ENCODE data around the gene CORO2B. TPM values are rescaled to one million over a fixed set of nuclear protein-coding genes. Genes with fewer than 3 reads are reported as not detected.
A peak's percentile ranks its signal among the peaks of the same experiment; 100 is the strongest.

CORO2B gene
- total RNA-seq, 1 donor from 2014 or later = 0.12 TPM

GRCh38 chr15:68554721-68555678, 23.8 kb upstream of the CORO2B start:
- ATAC-seq = no peak

DNA sequence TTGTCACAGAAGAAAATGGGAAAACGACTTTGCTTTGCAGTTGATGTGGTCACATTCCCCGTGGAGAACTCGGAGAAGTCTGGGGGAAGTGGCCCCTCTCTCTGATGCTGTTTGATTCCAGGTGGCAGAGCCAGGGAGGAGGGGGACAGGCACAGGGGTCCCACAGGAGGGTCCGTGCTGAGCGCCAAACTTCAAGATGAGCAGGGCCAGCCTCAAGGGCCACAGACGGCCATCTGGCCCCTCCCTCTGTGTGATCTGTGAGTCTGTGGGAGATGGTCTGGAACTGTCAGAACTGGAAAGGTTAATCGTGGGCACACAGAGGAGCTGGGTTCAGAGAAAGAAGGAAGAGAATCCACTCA, 23.1 kb upstream of the CORO2B start:
- no peak for ATAC-seq

DNA sequence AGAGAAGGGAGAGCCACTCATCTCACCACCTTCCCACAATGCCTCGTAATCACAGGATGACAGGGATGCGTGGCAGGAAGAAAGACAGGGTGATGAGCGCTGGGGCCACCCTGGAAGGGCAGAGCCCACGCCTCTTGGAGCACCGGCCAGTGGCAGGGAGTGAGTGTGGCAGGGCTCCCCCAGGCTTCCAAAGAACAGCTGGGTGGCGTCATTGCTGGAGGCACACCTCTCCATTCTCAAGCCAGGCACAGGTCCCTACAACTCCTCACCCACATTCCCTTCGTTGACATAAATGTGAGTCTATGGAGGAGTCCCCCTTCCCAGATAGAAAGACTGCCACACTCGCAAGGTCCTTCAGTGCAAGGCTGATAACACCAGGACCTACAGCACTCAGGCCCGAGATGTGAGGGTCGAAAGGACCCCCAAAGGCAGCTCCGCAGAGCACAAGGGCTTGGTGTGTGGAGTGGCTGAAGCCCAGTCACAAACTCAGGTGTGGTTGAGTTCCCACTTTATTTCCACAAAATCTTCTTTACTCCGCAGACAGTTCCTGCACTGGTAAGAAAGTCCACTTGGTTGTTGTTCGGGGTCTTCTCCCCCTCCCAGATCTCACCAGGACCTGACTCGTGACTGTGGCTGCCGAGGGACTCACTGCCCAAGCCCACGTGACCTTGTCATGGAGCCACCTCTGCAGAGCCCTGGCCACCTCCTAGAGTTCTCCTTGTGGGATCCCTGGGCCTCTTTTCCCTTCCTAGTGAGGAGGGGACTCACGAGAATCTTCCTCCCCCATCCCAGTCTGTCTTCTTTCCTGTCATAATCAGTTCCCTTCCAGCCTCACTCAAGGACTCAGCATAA, 22.4 kb upstream of the CORO2B start:
- no peak for ATAC-seq

GRCh38 chr15:68557469-68558317, 21.1 kb upstream of the CORO2B start:
- ATAC-seq = no peak

DNA sequence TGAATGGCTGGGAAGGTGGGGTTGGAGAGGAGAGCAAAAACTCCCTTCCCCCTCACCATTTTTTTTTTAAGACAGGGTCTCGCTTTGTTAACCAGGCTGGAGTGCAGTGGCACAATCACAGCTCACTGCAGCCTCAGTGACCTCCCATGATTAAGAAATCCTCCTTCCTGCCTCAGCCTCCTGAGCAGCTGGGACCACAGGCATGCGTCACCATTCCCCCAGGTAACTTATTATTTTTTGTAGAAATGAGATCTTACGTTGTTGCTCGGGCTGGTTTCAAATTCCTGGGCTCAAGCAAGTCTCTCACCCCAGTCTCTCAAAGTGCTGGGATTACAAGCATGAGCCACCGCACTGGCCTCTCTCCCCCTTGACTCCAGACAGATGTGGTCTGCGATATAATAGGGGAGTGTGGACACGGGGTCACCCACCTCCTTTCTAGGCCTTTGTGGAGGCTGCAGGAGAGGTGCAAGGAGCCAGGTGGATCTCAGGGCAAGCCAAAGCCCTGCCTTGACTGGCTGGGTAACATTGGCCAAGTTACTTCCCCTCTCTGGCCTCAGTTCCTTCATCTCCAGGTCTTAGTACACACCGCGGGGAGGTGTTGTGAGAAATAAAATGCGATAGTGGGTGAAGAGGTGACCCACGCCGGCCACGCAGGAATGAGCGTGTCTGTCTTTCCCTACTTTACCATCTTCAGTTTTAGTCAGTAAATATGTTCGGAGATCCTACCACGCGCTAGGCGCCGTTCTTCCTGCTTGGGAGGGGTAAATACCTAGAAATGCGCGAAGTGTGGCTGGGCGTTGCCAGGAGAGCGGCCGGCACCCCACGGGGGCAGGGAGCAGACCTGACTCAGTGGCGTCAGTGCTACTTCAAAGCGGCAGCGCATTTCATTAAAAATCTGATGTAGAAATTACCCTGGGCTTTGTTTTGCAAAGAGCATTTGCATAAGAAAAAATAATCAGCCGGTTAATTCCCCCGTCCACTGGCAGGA, 20.2 kb upstream of the CORO2B start:
- ATAC-seq = no peak

GRCh38 chr15:68559345-68560310, 19.2 kb upstream of the CORO2B start:
- ATAC-seq = peak; percentile 83

DNA sequence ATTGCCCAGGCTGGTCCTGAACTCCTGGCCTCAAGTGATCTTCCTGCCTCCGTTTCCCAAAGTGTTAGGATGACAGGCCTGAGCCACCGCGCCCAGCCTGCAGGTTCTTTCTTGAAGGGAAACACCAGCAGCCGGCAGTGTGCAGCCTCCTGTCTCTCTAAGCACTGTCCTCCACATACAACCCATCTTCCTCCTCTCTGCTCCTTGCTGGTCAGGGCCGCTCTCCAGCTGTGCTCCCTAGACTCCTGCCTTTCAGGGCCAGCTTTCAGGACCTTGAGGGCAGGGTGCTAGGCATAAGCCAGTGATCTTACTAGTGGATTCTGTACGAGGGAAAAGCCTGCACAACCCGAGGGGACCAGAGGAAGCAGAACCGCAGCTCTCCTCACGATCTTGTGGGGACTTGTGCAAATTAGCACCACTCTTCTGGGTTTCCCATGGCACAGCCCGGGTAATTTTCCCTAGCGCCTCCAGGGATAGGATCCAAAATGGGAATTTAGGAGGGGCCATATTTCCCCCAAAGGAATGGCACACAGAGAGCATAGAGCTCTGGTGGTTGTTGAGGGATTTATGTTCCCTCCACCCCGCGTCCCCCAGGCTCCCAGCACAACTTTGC, 18.2 kb upstream of the CORO2B start:
- ATAC-seq = no peak

- ATAC-seq = no peak
Observed at GRCh38 chr15:68561171-68561900, 17.5 kb upstream of the CORO2B start.

GRCh38 chr15:68561901-68562300, 16.9 kb upstream of the CORO2B start:
- ATAC-seq = no peak

- ATAC-seq = no peak
Observed at GRCh38 chr15:68564173-68564572, 14.6 kb upstream of the CORO2B start.

DNA sequence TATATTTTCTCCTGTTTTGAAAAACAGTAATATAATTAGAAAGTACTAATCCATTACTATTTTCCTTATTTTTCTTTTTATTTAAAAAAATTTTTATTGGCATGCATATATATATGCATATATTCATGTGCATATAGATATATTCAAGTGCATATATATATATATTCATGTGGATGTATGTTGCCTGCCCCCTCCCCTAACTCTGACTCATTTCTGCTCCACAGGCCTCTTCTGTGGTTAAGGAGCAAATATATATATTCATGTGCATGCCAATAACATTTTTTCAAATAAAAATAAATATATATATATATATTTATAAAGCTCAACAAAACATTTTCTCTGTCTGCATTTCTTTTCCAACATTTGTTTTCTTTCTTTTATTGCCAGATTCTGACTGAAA, 13.6 kb upstream of the CORO2B start:
- ATAC-seq = no peak

- ATAC-seq = no peak
Observed at GRCh38 chr15:68565726-68566125, 13.1 kb upstream of the CORO2B start.

DNA sequence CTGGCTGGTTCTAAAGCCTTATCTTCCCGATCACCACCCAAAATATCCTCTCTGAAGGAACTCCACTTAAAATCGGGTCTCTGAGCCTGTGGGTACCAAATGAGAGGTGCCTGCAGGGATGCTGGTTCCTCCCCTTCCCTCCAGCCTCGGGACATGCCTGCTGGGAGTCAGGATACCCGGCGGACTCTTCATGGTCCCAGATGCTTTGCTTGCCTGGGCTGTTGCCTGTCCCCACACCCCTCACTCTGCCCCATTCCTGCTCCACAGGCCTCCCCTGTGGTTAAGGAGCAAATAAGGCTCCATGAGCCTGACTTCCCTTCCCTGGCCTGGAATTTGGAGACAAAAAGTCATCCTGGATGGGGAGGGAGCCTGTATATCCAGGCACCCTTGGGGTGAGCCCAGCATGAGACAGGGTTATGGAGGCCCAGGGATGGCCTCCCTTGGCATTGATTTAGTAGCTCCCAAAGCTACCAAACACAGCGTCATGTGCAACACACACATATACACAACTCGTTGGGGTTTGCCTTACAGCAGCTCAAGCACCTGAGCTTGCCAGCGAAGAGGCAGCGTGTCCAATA, 12.3 kb upstream of the CORO2B start:
- ATAC-seq = no peak

GRCh38 chr15:68567345-68567744, 11.4 kb upstream of the CORO2B start:
- ATAC-seq = no peak

GRCh38 chr15:68570974-68571373, 7.8 kb upstream of the CORO2B start:
- ATAC-seq = no peak

GRCh38 chr15:68571582-68571981, 7.2 kb upstream of the CORO2B start:
- ATAC-seq = no peak

- no peak for ATAC-seq
Observed at GRCh38 chr15:68572309-68572708, 6.5 kb upstream of the CORO2B start.

DNA sequence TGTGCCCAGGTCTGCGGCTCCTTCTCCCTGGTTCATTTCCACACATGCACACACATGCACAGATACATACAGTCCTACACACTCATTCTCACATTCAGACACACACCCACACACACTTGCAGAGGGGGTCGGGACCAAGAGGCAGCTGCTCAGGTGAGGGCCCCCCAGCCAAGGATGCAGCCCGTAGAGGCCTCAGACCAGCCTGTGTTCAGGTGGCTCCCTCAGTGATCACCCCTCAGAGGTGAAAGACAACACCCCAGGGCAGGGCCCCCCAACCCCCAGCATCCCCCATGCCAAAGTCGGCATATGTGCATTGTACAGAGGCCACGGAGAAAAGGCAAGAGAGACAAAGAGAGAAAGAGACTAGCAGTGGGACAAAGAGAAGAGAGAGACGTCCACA, 5.9 kb upstream of the CORO2B start:
- no peak for ATAC-seq

DNA sequence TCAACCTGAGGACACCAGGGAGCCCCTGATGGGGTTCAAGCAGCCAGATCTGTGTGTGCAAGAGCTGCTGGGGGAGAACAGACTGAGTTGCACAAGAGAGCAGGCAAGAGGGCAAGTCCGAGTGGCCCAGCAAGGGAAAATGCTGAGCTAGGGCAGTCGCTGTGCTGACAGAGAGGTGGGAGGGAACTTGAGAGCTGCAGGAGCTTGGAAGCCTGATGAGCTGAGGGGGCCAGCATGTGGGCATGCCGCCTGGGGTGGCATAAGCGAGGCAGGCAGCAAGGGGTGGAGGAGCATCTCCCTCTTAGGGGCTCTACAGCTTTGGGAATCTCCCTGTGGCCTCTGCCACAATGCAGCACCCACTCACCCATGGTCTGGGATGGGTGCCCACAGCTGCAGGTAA, 4.7 kb upstream of the CORO2B start:
- no peak for ATAC-seq
